Endodermal cell (in vitro differentiated cells): Measurements from ENCODE around the gene ELP4. TPM values are rescaled to one million over a fixed set of nuclear protein-coding genes. Genes with fewer than 3 reads are reported as not detected.

Experiments used
- DNase-seq: peaks from one replicate; pipeline ENCODE4 v3.0.0-alpha.2; 2017
- H3K27ac ChIP-seq: 2 replicates; pipeline ENCODE4 v1.5.1; 2013; ENCODE audit warnings: mild to moderate bottlenecking, low read depth, low read length, moderate library complexity
- H3K27me3 ChIP-seq: 2 replicates; pipeline ENCODE4 v1.6.1; 2013; ENCODE audit warnings: mild to moderate bottlenecking, low read length, moderate library complexity; ENCODE audit not compliant: insufficient read depth, control insufficient read depth, poor library complexity, severe bottlenecking
- H3K36me3 ChIP-seq: 2 replicates; pipeline ENCODE4 v1.7.0; 2013; ENCODE audit warnings: mild to moderate bottlenecking, low read length, moderate library complexity; ENCODE audit not compliant: control insufficient read depth, insufficient read depth
- H3K4me1 ChIP-seq: one replicate; pipeline ENCODE4 v1.7.0; 2013; ENCODE audit warnings: low read length; ENCODE audit not compliant: control insufficient read depth, insufficient read depth
- H3K4me3 ChIP-seq: 2 replicates; pipeline ENCODE4 v1.5.1; 2013; ENCODE audit warnings: mild to moderate bottlenecking, low read length, moderate library complexity
- H3K9ac ChIP-seq: 2 replicates; pipeline ENCODE4 v1.6.1; 2013; ENCODE audit warnings: mild to moderate bottlenecking, low read length, moderate library complexity; ENCODE audit not compliant: poor library complexity, severe bottlenecking; ENCODE audit errors: extremely low read depth
- H3K9me3 ChIP-seq: 2 replicates; pipeline ENCODE4 v1.6.1; 2013; ENCODE audit warnings: mild to moderate bottlenecking, low read length, moderate library complexity; ENCODE audit not compliant: control insufficient read depth
- H3K27ac Mint-ChIP-seq: 2 replicates; pipeline ENCODE4 v1.8.0; 2020; ENCODE audit warnings: mixed read lengths
- H3K27me3 Mint-ChIP-seq: 2 replicates; pipeline ENCODE4 v1.8.0; 2021; ENCODE audit warnings: mild to moderate bottlenecking, mixed read lengths; ENCODE audit not compliant: insufficient read depth
- H3K36me3 Mint-ChIP-seq: 2 replicates; pipeline ENCODE4 v1.8.0; 2020; ENCODE audit warnings: low read depth, mixed read lengths
- H3K4me1 Mint-ChIP-seq: 2 replicates; pipeline ENCODE4 v1.8.0; 2020; ENCODE audit warnings: mixed read lengths
- H3K4me3 Mint-ChIP-seq: 2 replicates; pipeline ENCODE4 v1.8.0; 2020; ENCODE audit warnings: mild to moderate bottlenecking, moderate library complexity, mixed read lengths
- H3K9me3 Mint-ChIP-seq: 2 replicates; pipeline ENCODE4 v1.8.0; 2020; ENCODE audit warnings: mild to moderate bottlenecking, mixed read lengths
- CTCF ChIP-seq: fragments of 200-600 bp; sonication (generic); conservative IDR thresholded peaks from 2 replicates; pipeline ENCODE4 v1.5.0; 2021; ENCODE audit warnings: antibody characterized with exemption, mild to moderate bottlenecking
- WGBS, 2 experiments: methylation state at CpG; one replicate each; pipeline versions ENCODE4 v1.1.5 to v1.1.7; 2013; ENCODE audit warnings: missing lambda C conversion rate in 2 of 2, mixed read lengths in 1 of 2; ENCODE audit not compliant: insufficient coverage in 1 of 2, insufficient read length in 1 of 2; 5-methylcytosine and 5-hydroxymethylcytosine counted together
- total RNA-seq, 2 donors: library from RNA; stranded (reverse); fragmentation: NEBNext Ultra II Directional in 1 of 2; extraction: Animal tissue kit (Norgen Biotek cat#: 25700) in 1 of 2; gene quantifications; 2 replicates in 1 of 2; 3 replicates in 1 of 2; pipeline ENCODE4 v1.2.1, GENCODE V29; 2021

The ELP4 gene
- total RNA-seq, 2 donors from 2014 or later: 19.1 to 25.2 TPM

GRCh38 chr11:31542862-31543261 lies 33.3 kb downstream of the ELP4 start:
- H3K36me3 Mint-ChIP-seq: peaks cover 45% of the 10 kb centered on the region
- no peak overlapping the region for H3K27ac ChIP-seq
- H3K4me3 Mint-ChIP-seq: no peak overlapping the region

GRCh38 chr11:31555938-31556337 lies 46.4 kb downstream of the ELP4 start:
- H3K4me1 ChIP-seq: no peaks in the 10 kb centered on the region
- H3K4me3 ChIP-seq: no peak overlapping the region
- H3K27ac Mint-ChIP-seq: no peak overlapping the region
- H3K4me1 Mint-ChIP-seq: peaks cover 4% of the 10 kb centered on the region
- no peak overlapping the region for H3K9ac ChIP-seq
- no peaks in the 10 kb centered on the region for H3K36me3 ChIP-seq
- no peak for DNase-seq
- no peaks in the 10 kb centered on the region for H3K27me3 Mint-ChIP-seq
- H3K36me3 Mint-ChIP-seq: peaks cover 11% of the 10 kb centered on the region
- TF ChIP-seq CTCF: no peak
- peaks cover 18% of the 10 kb centered on the region for H3K9me3 ChIP-seq
- H3K9me3 Mint-ChIP-seq: peaks cover 7% of the 10 kb centered on the region
- no CpG with 5 or more reads among the region's 1 CpG for WGBS, 2 experiments
- no peak overlapping the region for H3K27ac ChIP-seq
- no peaks in the 10 kb centered on the region for H3K27me3 ChIP-seq
- H3K4me3 Mint-ChIP-seq: no peak overlapping the region

More at GRCh38 chr11:31542862-31543261, 33.3 kb downstream of the ELP4 start:
- Histone ChIP-seq H3K27me3 (no peaks in the 10 kb centered on the region), H3K4me3 (no peak overlapping the region), H3K9ac (no peak overlapping the region), H3K4me1 (no peaks in the 10 kb centered on the region), H3K9me3 (peaks cover 17% of the 10 kb centered on the region), H3K36me3 (peaks cover 31% of the 10 kb centered on the region)
- Mint-ChIP-seq H3K27me3 (no peaks in the 10 kb centered on the region), H3K4me1 (no peaks in the 10 kb centered on the region), H3K9me3 (peaks cover 25% of the 10 kb centered on the region), H3K27ac (no peak overlapping the region)
- no peak for TF ChIP-seq CTCF
- no peak for DNase-seq

GRCh38 chr11:31558001-31558400 lies 48.4 kb downstream of the ELP4 start:
- Histone ChIP-seq H3K36me3 (no peaks in the 10 kb centered on the region), H3K9me3 (peaks cover 18% of the 10 kb centered on the region), H3K4me1 (no peaks in the 10 kb centered on the region), H3K4me3 (no peak overlapping the region), H3K27me3 (no peaks in the 10 kb centered on the region), H3K9ac (no peak overlapping the region), H3K27ac (peak overlapping the region; percentile 31)
- Mint-ChIP-seq H3K36me3 (peaks cover 11% of the 10 kb centered on the region), H3K9me3 (peaks cover 7% of the 10 kb centered on the region), H3K27me3 (no peaks in the 10 kb centered on the region), H3K27ac (peak overlapping the region; percentile 30), H3K4me1 (peaks cover 4% of the 10 kb centered on the region), H3K4me3 (no peak overlapping the region)
- DNase-seq: no peak
- 0 to 42% methylated on average over 1 of the region's 2 CpGs for whole genome bisulfite sequencing, 2 experiments
- no peak for TF ChIP-seq CTCF
